Fibroblast of the aortic adventitia (primary cell): ENCODE measurements around the gene NCMAP. TPM values are rescaled to one million over a fixed set of nuclear protein-coding genes. Genes with fewer than 3 reads are reported as not detected.

Experiments used
- DNase-seq: peaks from one replicate; pipeline ENCODE4 v3.0.0-alpha.2; 2010; ENCODE audit warnings: low read depth
- H3K4me3 ChIP-seq: 2 replicates; pipeline ENCODE4 v1.5.1; 2011; ENCODE audit warnings: low read depth, mild to moderate bottlenecking, control low read depth, low read length, moderate library complexity
- total RNA-seq: library from RNA; depleted of rRNA; stranded (reverse); fragments of >200 nt; gene quantifications from 2 replicates; pipeline ENCODE4 v1.2.3, GENCODE V29; 2012; ENCODE audit warnings: low replicate concordance
- TF ChIP-seq, protein P1 (sequence below): IDR thresholded peaks from 2 replicates; pipeline ENCODE4 v1.5.1; 2011; ENCODE audit warnings: mild to moderate bottlenecking, low read length, control low read depth, inconsistent platforms; ENCODE audit not compliant: insufficient read depth

NCMAP gene
- total RNA-seq, 1 donor, result not detected

GRCh38 chr1:24570265-24571125 is 14.6 kb downstream of the NCMAP start:
- TF ChIP-seq, protein P1, sequence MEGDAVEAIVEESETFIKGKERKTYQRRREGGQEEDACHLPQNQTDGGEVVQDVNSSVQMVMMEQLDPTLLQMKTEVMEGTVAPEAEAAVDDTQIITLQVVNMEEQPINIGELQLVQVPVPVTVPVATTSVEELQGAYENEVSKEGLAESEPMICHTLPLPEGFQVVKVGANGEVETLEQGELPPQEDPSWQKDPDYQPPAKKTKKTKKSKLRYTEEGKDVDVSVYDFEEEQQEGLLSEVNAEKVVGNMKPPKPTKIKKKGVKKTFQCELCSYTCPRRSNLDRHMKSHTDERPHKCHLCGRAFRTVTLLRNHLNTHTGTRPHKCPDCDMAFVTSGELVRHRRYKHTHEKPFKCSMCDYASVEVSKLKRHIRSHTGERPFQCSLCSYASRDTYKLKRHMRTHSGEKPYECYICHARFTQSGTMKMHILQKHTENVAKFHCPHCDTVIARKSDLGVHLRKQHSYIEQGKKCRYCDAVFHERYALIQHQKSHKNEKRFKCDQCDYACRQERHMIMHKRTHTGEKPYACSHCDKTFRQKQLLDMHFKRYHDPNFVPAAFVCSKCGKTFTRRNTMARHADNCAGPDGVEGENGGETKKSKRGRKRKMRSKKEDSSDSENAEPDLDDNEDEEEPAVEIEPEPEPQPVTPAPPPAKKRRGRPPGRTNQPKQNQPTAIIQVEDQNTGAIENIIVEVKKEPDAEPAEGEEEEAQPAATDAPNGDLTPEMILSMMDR, result no peak
- no peak for DNase-seq
- H3K4me3 ChIP-seq, result no peak overlapping the region

DNA sequence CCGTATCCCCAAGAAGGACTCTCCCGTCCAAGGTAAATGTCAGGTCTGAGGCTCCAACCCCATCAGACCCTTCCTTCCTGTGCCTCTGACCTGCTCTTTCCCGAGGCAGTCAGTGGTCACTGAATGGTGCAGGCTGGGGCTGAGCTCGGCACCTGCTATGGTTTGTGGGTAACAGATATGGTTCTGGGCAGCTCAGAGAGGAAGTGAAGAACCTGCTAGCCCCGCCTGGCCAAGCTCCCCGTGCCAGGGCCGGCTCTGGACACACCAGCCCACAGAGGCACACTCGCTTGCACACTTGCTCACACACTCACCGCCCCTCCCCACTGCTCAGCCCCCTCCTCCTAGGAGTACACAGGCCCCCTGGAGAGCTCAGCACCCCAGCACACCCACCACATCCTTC is 16.4 kb downstream of the NCMAP start:
- no peak overlapping the region for H3K4me3 ChIP-seq
- TF ChIP-seq, protein P1, result no peak
- no peak for DNase-seq

DNA sequence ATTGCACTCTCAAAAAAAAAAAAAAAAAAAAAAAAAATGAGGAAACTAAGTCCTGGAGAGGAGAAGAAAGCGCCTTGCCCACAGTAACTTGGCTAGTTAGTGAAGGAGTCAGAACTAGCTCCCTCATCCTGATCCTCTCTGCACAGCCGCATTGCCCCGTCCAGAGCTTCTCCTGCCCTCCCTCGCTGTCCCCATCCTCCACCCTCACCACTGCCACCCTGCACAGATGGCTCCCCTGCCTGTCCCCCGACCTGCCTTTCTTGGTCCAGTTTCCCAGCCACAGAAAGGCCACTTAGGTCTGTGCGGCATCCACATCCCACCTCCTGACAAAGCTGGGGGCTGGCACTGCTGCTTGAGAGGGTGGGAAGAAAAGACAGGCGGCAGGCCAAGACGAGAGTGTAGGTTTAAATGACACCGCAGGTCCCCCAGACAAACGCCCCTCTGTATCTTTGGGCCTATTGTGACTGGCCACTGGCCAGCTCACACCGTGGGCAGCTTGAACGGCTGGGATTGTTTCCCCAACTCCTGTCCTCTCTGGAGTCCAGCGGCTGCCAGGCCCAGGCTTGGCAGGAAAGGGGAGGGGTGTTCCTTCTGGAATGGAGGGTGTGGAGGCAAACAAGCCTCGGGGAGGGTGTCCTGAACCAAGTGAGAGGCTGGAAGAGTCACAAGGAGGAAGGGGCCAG is 20.2 kb downstream of the NCMAP start:
- no peak overlapping the region for H3K4me3 ChIP-seq
- TF ChIP-seq, protein P1, result no peak
- DNase-seq, result no peak

GRCh38 chr1:24578846-24579245 is 23.0 kb downstream of the NCMAP start:
- TF ChIP-seq, protein P1, result no peak
- no peak overlapping the region for H3K4me3 ChIP-seq
- no peak for DNase-seq

- TF ChIP-seq, protein P1, result no peak
- DNase-seq, result no peak
- no peak overlapping the region for H3K4me3 ChIP-seq
These were observed 24.9 kb downstream of the NCMAP start for GRCh38 chr1:24580756-24581155.

- DNase-seq, result no peak
- no peak overlapping the region for H3K4me3 ChIP-seq
- TF ChIP-seq, protein P1, result no peak
These were observed 28.3 kb downstream of the NCMAP start for GRCh38 chr1:24584171-24584647.
